Glutamatergic neuron (in vitro differentiated cells): ENCODE results near the gene DHODH. TPM values are rescaled to one million over a fixed set of nuclear protein-coding genes. Genes with fewer than 3 reads are reported as not detected.
"Not testable (repeated sequence)": the region's sequence is repeated elsewhere in the genome, so short reads cannot be mapped to it uniquely, and the experiment has no call there.

Experiments used
- DNase-seq: peaks from one replicate; pipeline ENCODE4 v3.0.0; 2022
- H3K27ac Mint-ChIP-seq: one replicate; pipeline ENCODE4 v1.8.0; 2020; ENCODE audit warnings: mild to moderate bottlenecking, mixed read lengths, inconsistent platforms; ENCODE audit not compliant: unreplicated experiment
- H3K27me3 Mint-ChIP-seq: one replicate; pipeline ENCODE4 v1.8.0; 2020; ENCODE audit warnings: mild to moderate bottlenecking, moderate library complexity, mixed read lengths, inconsistent platforms; ENCODE audit not compliant: unreplicated experiment
- H3K36me3 Mint-ChIP-seq: one replicate; pipeline ENCODE4 v1.8.0; 2020; ENCODE audit warnings: mild to moderate bottlenecking, mixed read lengths, inconsistent platforms; ENCODE audit not compliant: unreplicated experiment
- H3K4me1 Mint-ChIP-seq: one replicate; pipeline ENCODE4 v1.8.0; 2020; ENCODE audit warnings: mild to moderate bottlenecking, low read depth, mixed read lengths, inconsistent platforms; ENCODE audit not compliant: unreplicated experiment
- H3K4me3 Mint-ChIP-seq: one replicate; pipeline ENCODE4 v1.8.0; 2020; ENCODE audit warnings: mild to moderate bottlenecking, mixed read lengths, inconsistent platforms; ENCODE audit not compliant: unreplicated experiment
- H3K9me3 Mint-ChIP-seq: one replicate; pipeline ENCODE4 v1.8.0; 2020; ENCODE audit warnings: mild to moderate bottlenecking, moderate library complexity, mixed read lengths, inconsistent platforms; ENCODE audit not compliant: unreplicated experiment
- CTCF ChIP-seq: fragments of 200-600 bp; sonication (generic); IDR thresholded peaks from one replicate; pipeline ENCODE4 v1.5.0; 2021; ENCODE audit not compliant: partially characterized antibody, unreplicated experiment
- total RNA-seq: library from RNA; stranded (reverse); fragmentation: NEBNext Ultra II Directional; extraction: Animal tissue kit (Norgen Biotek cat#: 25700); gene quantifications from one replicate; pipeline ENCODE4 v1.2.1, GENCODE V29; 2021; ENCODE audit not compliant: unreplicated experiment

DHODH gene
- total RNA-seq, 1 donor from 2014 or later, result 9.1 TPM

- Mint-ChIP-seq H3K4me3 (no peak overlapping the region), H3K36me3 (no peaks in the 10 kb centered on the region), H3K27ac (no peak overlapping the region), H3K4me1 (no peaks in the 10 kb centered on the region), H3K27me3 (no peaks in the 10 kb centered on the region), H3K9me3 (peaks cover 3% of the 10 kb centered on the region)
- no peak for TF ChIP-seq CTCF
- DNase-seq, result no peak
Measured at GRCh38 chr16:72001180-72001874, 7.2 kb upstream of the DHODH start.

DNA sequence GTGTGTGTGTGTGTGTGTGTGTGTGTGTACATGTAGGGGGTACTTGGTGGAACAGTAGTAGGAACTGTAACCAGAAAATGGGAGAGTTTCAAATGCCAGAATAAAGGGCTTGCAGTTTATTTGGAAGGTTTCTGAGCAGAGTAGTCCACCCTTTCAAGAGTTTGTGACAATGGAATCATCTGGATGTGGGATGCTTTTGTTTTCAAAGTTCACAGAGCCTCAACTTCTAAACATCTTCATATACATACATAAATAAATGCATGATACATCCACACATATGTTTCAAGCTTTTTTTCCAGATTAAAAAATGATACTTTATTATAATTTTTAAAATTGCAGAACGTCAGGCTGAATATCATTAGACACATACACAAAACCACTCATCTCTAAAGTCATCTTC lies 5.9 kb upstream of the DHODH start:
- no peak overlapping the region for H3K4me3 Mint-ChIP-seq
- H3K9me3 Mint-ChIP-seq, result peaks cover 5% of the 10 kb centered on the region
- no peak for TF ChIP-seq CTCF
- DNase-seq, result no peak
- no peaks in the 10 kb centered on the region for H3K4me1 Mint-ChIP-seq
- no peak overlapping the region for H3K27ac Mint-ChIP-seq
- H3K27me3 Mint-ChIP-seq, result no peaks in the 10 kb centered on the region
- no peaks in the 10 kb centered on the region for H3K36me3 Mint-ChIP-seq

- peak overlapping the region; percentile 99 for H3K4me3 Mint-ChIP-seq
- H3K27ac Mint-ChIP-seq, H3K36me3 Mint-ChIP-seq, H3K9me3 Mint-ChIP-seq, H3K4me1 Mint-ChIP-seq, DNase-seq, H3K27me3 Mint-ChIP-seq: not testable (repeated sequence)
Measured at GRCh38 chr16:72008065-72008423, 500 bp upstream of the DHODH start.

- H3K9me3 Mint-ChIP-seq, result peaks cover 4% of the 10 kb centered on the region
- no peak for TF ChIP-seq CTCF
- no peaks in the 10 kb centered on the region for H3K27me3 Mint-ChIP-seq
Measured at GRCh38 chr16:72009779-72010178, 1.2 kb downstream of the DHODH start.

GRCh38 chr16:72012607-72013006 lies 4.1 kb downstream of the DHODH start:
- Mint-ChIP-seq H3K27me3 (no peaks in the 10 kb centered on the region), H3K4me3 (no peak overlapping the region)

More at GRCh38 chr16:72009779-72010178, 1.2 kb downstream of the DHODH start:
- H3K36me3 Mint-ChIP-seq, result no peaks in the 10 kb centered on the region
- H3K4me3 Mint-ChIP-seq, result peak overlapping the region; percentile 69
- peaks cover 4% of the 10 kb centered on the region for H3K4me1 Mint-ChIP-seq
- no peak for DNase-seq
- H3K27ac Mint-ChIP-seq, result no peak overlapping the region

More at GRCh38 chr16:72012607-72013006, 4.1 kb downstream of the DHODH start:
- no peak for DNase-seq
- Mint-ChIP-seq H3K9me3 (peaks cover 1% of the 10 kb centered on the region), H3K4me1 (peaks cover 4% of the 10 kb centered on the region), H3K27ac (no peak overlapping the region), H3K36me3 (no peaks in the 10 kb centered on the region)
- no peak for TF ChIP-seq CTCF
